Kidney epithelial cell (primary cell): ENCODE measurements around the gene SMAD4. TPM values are rescaled to one million over a fixed set of nuclear protein-coding genes. Genes with fewer than 3 reads are reported as not detected.

Source experiments
- DNase-seq: peaks from one replicate; pipeline ENCODE4 v3.0.0-alpha.2; 2010; ENCODE audit warnings: low read depth
- H3K27me3 ChIP-seq: 2 replicates; pipeline ENCODE4 v1.6.0; 2011; ENCODE audit warnings: low read length; ENCODE audit not compliant: control insufficient read depth, insufficient read depth
- H3K36me3 ChIP-seq: 2 replicates; pipeline ENCODE4 v1.5.1; 2011; ENCODE audit warnings: low read length; ENCODE audit not compliant: control insufficient read depth, insufficient read depth
- H3K4me3 ChIP-seq: 2 replicates; pipeline ENCODE4 v1.5.1; 2011; ENCODE audit warnings: low read depth, mild to moderate bottlenecking, control low read depth, low read length
- total RNA-seq: library from RNA; depleted of rRNA; stranded (reverse); fragments of >200 nt; gene quantifications from 2 replicates; pipeline ENCODE4 v1.2.3, GENCODE V29; 2015
- TF ChIP-seq, protein P1 (sequence below): IDR thresholded peaks from 2 replicates; pipeline ENCODE4 v1.5.1; 2011; ENCODE audit warnings: mild to moderate bottlenecking, moderate library complexity, low read length, control low read depth, inconsistent platforms; ENCODE audit not compliant: insufficient read depth, poor library complexity, severe bottlenecking

Gene SMAD4
- total RNA-seq, 1 donor from 2014 or later = 130 TPM

DNA sequence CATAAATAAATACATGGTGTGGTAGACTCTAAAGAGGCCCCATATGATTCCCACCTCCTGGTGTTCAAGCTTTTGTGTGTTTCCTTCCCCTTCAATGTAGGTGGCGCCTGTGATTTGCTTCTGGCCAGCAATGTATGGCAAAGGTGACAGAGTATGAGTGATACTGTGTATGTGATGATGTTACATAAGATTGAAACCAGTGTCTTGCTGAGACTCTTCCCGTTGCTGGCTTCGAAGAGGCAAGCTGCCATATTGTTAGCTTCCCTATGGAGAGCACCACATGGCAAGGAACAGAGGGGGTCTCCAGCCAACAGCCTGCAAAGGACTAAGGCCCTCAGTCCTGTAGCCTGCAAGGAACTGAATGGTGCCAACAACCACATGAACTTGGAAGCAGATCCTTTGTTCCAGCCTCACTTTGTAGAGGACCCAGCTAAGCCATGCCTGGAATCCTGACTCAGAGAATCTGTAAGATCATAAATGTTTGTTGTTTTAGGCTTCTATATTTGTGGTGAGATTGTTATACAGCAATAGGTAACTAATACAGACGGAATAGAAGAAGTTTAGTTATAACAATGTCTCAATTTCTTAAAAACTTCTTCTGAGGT, 1.7 kb upstream of the SMAD4 start:
- no peak for DNase-seq

DNA sequence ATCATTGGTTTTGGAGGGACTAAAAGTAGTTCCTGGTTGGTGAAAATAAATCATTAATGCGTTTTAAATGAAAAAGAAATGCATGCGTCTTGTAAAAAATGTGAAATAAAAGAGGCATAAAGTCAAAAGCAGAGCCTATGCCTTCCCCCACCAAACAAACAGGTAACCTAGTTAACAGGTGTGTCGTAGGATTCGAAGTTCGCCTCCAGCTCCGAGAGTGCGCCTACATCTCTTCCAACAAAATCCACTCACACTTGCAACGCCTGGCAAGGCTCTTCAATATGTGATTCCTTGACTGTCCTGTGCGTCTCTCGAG, 677 bp upstream of the SMAD4 start:
- Histone ChIP-seq H3K4me3 (peak overlapping the region; percentile 89), H3K36me3 (no peaks in the 10 kb centered on the region), H3K27me3 (no peaks in the 10 kb centered on the region)
- TF ChIP-seq, protein P1, sequence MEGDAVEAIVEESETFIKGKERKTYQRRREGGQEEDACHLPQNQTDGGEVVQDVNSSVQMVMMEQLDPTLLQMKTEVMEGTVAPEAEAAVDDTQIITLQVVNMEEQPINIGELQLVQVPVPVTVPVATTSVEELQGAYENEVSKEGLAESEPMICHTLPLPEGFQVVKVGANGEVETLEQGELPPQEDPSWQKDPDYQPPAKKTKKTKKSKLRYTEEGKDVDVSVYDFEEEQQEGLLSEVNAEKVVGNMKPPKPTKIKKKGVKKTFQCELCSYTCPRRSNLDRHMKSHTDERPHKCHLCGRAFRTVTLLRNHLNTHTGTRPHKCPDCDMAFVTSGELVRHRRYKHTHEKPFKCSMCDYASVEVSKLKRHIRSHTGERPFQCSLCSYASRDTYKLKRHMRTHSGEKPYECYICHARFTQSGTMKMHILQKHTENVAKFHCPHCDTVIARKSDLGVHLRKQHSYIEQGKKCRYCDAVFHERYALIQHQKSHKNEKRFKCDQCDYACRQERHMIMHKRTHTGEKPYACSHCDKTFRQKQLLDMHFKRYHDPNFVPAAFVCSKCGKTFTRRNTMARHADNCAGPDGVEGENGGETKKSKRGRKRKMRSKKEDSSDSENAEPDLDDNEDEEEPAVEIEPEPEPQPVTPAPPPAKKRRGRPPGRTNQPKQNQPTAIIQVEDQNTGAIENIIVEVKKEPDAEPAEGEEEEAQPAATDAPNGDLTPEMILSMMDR = no peak
- DNase-seq = no peak

More for the DNA sequence above, 1.7 kb upstream of the SMAD4 start:
- Histone ChIP-seq H3K36me3 (no peaks in the 10 kb centered on the region), H3K27me3 (no peaks in the 10 kb centered on the region), H3K4me3 (no peak overlapping the region)
- TF ChIP-seq, protein P1 = no peak

DNA sequence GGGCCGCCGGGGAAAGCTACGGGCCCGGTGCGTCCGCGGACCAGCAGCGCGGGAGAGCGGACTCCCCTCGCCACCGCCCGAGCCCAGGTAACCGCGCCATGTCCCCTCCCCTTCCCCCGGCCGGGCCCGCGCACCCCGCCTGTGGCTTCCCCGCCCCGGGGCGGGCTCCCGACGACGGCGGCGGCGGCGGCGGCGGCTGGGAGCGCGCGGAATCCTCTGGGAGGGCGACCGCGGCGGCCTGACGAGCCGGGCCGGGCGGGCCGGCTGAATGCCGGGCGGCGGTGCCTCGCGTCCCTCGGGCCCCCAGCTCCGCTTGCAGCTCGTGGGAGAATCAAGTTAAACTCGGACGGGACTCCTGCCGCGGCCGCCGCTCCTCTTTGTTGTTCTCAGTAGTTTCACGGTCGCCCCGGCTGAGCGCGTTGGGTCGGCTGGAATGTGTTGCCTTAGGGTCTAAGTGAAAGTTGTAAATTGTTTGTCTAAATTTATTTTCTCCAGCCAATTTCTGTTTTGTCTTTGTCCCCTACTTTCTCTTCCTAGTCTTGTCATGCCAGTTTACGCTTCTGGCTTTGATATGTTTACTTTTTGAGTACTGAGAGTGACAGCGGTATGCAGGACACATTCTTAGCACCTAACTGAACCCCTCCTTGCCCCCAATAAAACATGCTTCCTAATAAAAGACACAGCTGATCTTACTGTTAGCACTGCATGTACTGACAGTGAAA, 685 bp downstream of the SMAD4 start:
- Histone ChIP-seq H3K27me3 (no peaks in the 10 kb centered on the region), H3K4me3 (peak overlapping the region; percentile 89), H3K36me3 (no peaks in the 10 kb centered on the region)
- TF ChIP-seq, protein P1 = no peak
- DNase-seq = no peak

DNA sequence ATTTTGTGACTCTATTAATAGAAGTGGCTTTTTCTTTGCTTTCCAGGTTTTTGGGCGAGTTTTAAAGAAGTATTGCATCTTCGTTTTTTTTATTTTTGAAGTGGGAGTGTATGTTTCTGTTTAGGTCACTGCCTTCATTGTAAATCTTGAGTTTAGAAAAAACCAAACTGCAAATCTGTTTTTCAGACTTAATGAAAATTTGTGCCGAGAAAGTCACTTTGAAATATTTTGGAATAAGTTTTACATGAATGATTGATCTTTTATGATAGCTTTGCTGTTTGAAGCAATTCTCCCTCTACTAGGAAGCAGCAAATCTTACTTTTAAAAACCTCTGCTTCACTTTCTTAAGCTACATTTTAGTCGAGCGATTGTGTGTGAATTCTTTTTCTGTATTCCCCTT, 2.2 kb downstream of the SMAD4 start:
- H3K27me3 ChIP-seq = no peaks in the 10 kb centered on the region
- TF ChIP-seq, protein P1 = no peak
- H3K36me3 ChIP-seq = no peaks in the 10 kb centered on the region
- no peak for DNase-seq
- peak overlapping the region; percentile 0 for H3K4me3 ChIP-seq

DNA sequence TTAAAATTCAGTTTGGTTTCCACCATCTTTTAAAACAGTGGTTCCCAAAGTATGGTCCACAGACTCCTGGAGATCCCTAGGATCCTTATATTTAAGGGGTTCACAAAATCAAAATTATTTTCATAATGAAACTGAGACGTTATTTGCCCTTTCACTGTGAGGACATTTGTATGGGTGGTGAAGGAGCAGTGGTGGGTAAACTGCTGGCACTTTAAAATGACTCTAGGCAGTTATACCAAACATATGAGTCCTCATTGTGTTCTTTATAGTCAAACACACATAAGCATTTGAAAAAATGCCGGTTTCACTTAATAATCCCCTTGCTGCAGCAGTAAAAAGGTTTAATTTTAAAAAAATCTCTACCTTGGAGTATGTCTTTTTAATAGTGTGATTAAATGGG, 7.2 kb downstream of the SMAD4 start:
- no peak overlapping the region for H3K4me3 ChIP-seq
- TF ChIP-seq, protein P1 = no peak
- no peak for DNase-seq
- no peaks in the 10 kb centered on the region for H3K36me3 ChIP-seq
- no peaks in the 10 kb centered on the region for H3K27me3 ChIP-seq

DNA sequence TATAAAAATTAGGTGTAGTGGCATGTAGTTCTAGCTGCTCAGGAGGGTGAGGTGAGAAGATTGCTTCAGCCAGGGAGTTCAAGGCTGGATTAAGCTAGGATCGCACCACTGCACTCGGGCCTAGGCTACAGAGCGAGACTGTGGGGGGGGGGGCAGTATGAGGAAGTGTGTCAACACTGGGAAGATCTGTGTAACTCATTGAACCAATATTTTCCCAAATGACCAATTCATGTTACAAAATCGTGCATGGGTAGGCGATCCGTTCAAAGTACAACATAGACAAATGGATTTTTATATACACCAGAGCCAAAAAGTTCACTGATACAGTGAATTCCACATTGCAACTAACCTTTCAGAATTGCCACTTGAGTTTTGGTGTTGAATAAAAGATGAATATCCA, 8.1 kb downstream of the SMAD4 start:
- no peaks in the 10 kb centered on the region for H3K27me3 ChIP-seq
- H3K4me3 ChIP-seq = no peak overlapping the region
- DNase-seq = no peak
- TF ChIP-seq, protein P1 = no peak
- H3K36me3 ChIP-seq = no peaks in the 10 kb centered on the region
